Astrocyte of the spinal cord (primary cell): Measurements from ENCODE around the gene MAGEF1.

ENCODE experiments used
- DNase-seq: peaks from one replicate; pipeline ENCODE4 v3.0.0; 2011; ENCODE audit warnings: low read depth, low spot score
- H3K4me3 ChIP-seq: 2 replicates; pipeline ENCODE4 v1.5.1; 2011; ENCODE audit warnings: low read depth, mild to moderate bottlenecking, low read length, moderate library complexity
- CTCF ChIP-seq: IDR thresholded peaks from 2 replicates; pipeline ENCODE4 v1.5.1; 2012; ENCODE audit warnings: low read depth, mild to moderate bottlenecking, low read length, inconsistent platforms
- in situ Hi-C: cut with HindIII; loops from 2 replicates; pipeline ENCODE4 v1.10.0; 2017; ENCODE audit warnings: low sequenced_read_pairs

The MAGEF1 gene

DNA sequence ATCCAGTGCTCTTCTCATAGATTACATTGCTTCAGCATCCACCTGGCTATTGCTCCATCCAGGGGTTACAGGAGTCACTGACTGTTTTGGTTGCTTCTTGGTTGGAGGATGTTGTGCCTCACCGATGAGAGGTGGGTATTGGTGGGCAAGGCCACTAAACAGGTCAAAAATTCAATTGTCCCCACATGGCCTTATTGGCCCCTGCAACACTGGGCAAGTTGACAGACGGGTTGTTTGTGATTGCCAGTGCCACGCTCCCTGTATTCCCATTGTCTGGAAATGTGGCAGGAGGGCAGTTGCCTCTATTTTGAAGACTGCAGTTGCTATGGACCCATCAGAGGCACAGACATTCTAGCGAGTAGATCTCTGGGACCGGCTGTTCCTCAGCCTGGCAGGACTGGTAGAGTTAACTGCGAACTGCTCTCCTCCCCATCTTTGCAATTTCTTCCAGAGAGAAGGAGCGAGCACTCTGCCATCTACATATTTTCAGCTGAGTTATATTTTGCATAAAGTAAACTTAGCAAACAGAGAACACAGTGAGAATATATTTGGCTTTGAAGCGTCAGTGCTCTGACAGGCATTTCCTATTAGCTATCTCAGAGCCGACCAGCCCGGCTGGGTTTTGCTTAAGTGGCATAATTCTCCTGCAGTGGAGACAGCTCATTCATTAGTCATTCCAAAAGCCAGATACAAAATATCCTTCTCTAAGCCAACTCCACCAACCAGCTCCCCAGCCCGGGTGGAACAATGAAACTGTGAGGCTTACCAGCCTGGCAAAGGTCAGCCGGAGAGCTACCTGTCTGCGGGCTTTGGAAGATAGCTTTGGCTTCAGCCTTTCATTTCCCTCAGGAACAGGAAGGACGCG is 26.0 kb upstream of the MAGEF1 start:
- no peak overlapping the region for H3K4me3 ChIP-seq
- in situ Hi-C loops, result no loop called here
- TF ChIP-seq CTCF, result no peak
- peak; percentile 20 for DNase-seq

- no peak overlapping the region for H3K4me3 ChIP-seq
- TF ChIP-seq CTCF, result no peak
These were observed 25.2 kb upstream of the MAGEF1 start for GRCh38 chr3:184737063-184737462.

DNA sequence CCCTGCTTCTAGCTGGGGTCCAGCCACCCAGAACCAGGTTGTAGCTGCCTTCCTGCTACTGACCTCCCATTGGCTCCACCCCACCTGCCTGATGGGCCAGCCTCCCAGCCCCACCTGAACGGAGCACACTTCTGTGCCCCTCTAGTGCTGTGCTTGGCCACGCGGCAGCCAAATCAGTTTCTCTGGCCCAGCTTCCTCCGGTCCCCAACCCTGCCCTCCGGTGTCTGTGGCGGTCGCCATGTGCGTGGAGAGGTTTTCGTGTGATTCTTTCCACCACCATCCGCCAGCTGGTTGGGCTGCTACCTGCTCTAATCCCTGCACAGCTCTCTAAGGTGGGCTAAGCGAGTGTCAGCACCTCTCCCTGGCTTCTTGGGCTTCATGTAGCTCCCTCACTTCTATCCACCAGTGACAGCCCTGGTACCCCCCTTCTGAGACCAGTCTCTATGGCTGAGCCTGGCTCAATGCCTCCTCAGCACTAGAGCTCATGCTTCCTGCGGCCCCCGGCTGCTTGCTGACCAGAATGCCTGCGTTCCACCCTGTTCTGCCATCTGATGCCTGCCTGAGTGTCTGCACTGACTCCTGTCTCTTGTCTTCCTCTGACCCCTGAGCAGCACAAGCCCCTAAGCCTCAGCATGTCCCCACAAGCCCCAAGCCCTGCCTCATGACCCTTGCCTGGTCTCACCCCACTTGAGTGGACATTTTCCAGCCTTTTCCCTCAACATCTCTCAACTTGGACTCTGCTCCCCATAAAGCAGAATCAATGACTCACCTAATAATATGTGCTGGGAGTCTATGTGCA is 23.2 kb upstream of the MAGEF1 start:
- in situ Hi-C loops, result no loop called here
- DNase-seq, result no peak
- no peak for TF ChIP-seq CTCF
- no peak overlapping the region for H3K4me3 ChIP-seq

More at GRCh38 chr3:184737063-184737462, 25.2 kb upstream of the MAGEF1 start:
- DNase-seq, result no peak
- in situ Hi-C loops, result no loop called here

GRCh38 chr3:184733971-184734608 is 22.2 kb upstream of the MAGEF1 start:
- TF ChIP-seq CTCF, result no peak
- in situ Hi-C loops, result no loop called here
- DNase-seq, result no peak
- H3K4me3 ChIP-seq, result no peak overlapping the region

GRCh38 chr3:184733181-184733580 is 21.3 kb upstream of the MAGEF1 start:
- in situ Hi-C loops, result no loop called here
- no peak for TF ChIP-seq CTCF
- no peak for DNase-seq
- H3K4me3 ChIP-seq, result no peak overlapping the region

- DNase-seq, result no peak
- in situ Hi-C loops, result no loop called here
- TF ChIP-seq CTCF, result no peak
- H3K4me3 ChIP-seq, result no peak overlapping the region
These were observed 20.1 kb upstream of the MAGEF1 start for GRCh38 chr3:184731786-184732537.
